IMR-90 (cell line): ENCODE results near the gene CRCP. TPM values are rescaled to one million over a fixed set of nuclear protein-coding genes. Genes with fewer than 3 reads are reported as not detected.

Experiments used
- ATAC-seq: fragments of 200-7000 bp; cut with Tn5 transposase; 2 replicates; pipeline ENCODE4 v1.9.1; 2020; ENCODE audit warnings: low read depth, mild to moderate bottlenecking, moderate library complexity
- BruUV-seq: library from RNA; stranded (reverse); fragments of 400-500 nt; replicated peaks from 2 replicates; lab custom pipeline; 2021; lab: Mats Ljungman, UMichigan
- CTCF ChIA-PET: fragments of 300-600 bp; formaldehyde crosslinking; extraction: SDS; loops from one replicate; lab custom pipeline; 2021; ENCODE audit warnings: antibody characterized with exemption; lab: Yijun Ruan, JAX
- POLR2A ChIA-PET: fragments of 300-600 bp; sonication (Branson Sonifier 250); formaldehyde crosslinking; loops from one replicate; lab custom pipeline; 2022; ENCODE audit warnings: antibody characterized with exemption; ENCODE audit not compliant: unreplicated experiment; lab: Charles Lee
- DNase-seq: peaks from one replicate; pipeline ENCODE4 v3.0.0; 2013
- H2AFZ ChIP-seq: replicated peaks from 2 replicates; pipeline ENCODE3; 2013; ENCODE audit warnings: low read length, mild to moderate bottlenecking; ENCODE audit not compliant: poor library complexity
- H2AK5ac ChIP-seq: 2 replicates; pipeline ENCODE4 v1.6.1; 2013; ENCODE audit warnings: low read depth, low read length, inconsistent platforms
- H2AK9ac ChIP-seq: replicated peaks from 2 replicates; pipeline ENCODE3; 2013; ENCODE audit warnings: mild to moderate bottlenecking, low read depth, low read length, moderate library complexity; ENCODE audit not compliant: poor library complexity
- H2BK120ac ChIP-seq: 2 replicates; pipeline ENCODE4 v1.6.1; 2013; ENCODE audit warnings: low read depth, low read length, inconsistent platforms
- H2BK15ac ChIP-seq: 3 replicates; pipeline ENCODE4 v1.6.1; 2013; ENCODE audit warnings: low read depth, low read length, inconsistent platforms
- H2BK20ac ChIP-seq: 2 replicates; pipeline ENCODE4 v1.6.1; 2013; ENCODE audit warnings: low read depth, mild to moderate bottlenecking, inconsistent platforms, low read length, moderate library complexity
- H2BK5ac ChIP-seq: 2 replicates; pipeline ENCODE4 v1.6.1; 2013; ENCODE audit warnings: mild to moderate bottlenecking, low read depth, low read length, inconsistent platforms; ENCODE audit not compliant: poor library complexity, severe bottlenecking
- H3K14ac ChIP-seq: replicated peaks from 2 replicates; pipeline ENCODE4 v1.6.1; 2013; ENCODE audit warnings: low read depth, low read length, inconsistent platforms
- H3K18ac ChIP-seq: 2 replicates; pipeline ENCODE4 v1.6.1; 2013; ENCODE audit warnings: low read depth, low read length, control low read depth
- H3K23ac ChIP-seq: 2 replicates; pipeline ENCODE4 v1.6.1; 2013; ENCODE audit warnings: low read depth, low read length, inconsistent platforms
- H3K27ac ChIP-seq: 2 replicates; pipeline ENCODE4 v1.5.1; 2013; ENCODE audit warnings: mild to moderate bottlenecking, control low read depth, low read length; ENCODE audit not compliant: insufficient read depth
- H3K27me3 ChIP-seq: 2 replicates; pipeline ENCODE4 v1.6.1; 2013; ENCODE audit warnings: low read length; ENCODE audit not compliant: control insufficient read depth, insufficient read depth
- H3K36me3 ChIP-seq: 2 replicates; pipeline ENCODE4 v1.6.1; 2013; ENCODE audit warnings: low read length, mixed read lengths; ENCODE audit not compliant: control insufficient read depth, insufficient read depth
- H3K4ac ChIP-seq: 2 replicates; pipeline ENCODE4 v1.6.1; 2013; ENCODE audit warnings: low read depth, low read length, inconsistent platforms
- H3K4me1 ChIP-seq: 2 replicates; pipeline ENCODE4 v1.6.1; 2013; ENCODE audit warnings: low read length, mixed read lengths; ENCODE audit not compliant: control insufficient read depth, insufficient read depth
- H3K4me2 ChIP-seq: 2 replicates; pipeline ENCODE4 v1.6.1; 2013; ENCODE audit warnings: low read depth, mild to moderate bottlenecking, control low read depth, low read length, moderate library complexity
- H3K4me3 ChIP-seq: 2 replicates; pipeline ENCODE4 v1.5.1; 2013; ENCODE audit warnings: low read depth, mild to moderate bottlenecking, control low read depth, low read length, moderate library complexity; ENCODE audit not compliant: insufficient read depth
- H3K56ac ChIP-seq: 2 replicates; pipeline ENCODE4 v1.6.1; 2013; ENCODE audit warnings: low read length, inconsistent platforms; ENCODE audit not compliant: insufficient read depth; ENCODE audit errors: extremely low read depth
- H3K79me1 ChIP-seq, 2 experiments: 2 replicates each; pipeline ENCODE4 v1.6.1; 2013; ENCODE audit warnings: low read length in 2 of 2, inconsistent platforms in 1 of 2, low read depth in 1 of 2
- H3K9ac ChIP-seq: 2 replicates; pipeline ENCODE4 v1.6.1; 2013; ENCODE audit warnings: low read depth, low read length, control low read depth
- H3K9me1 ChIP-seq: 2 replicates; pipeline ENCODE4 v1.6.1; 2013; ENCODE audit warnings: low read length, inconsistent platforms; ENCODE audit not compliant: insufficient read depth
- H3K9me3 ChIP-seq: 2 replicates; pipeline ENCODE4 v1.6.1; 2013; ENCODE audit warnings: low read length; ENCODE audit not compliant: control insufficient read depth, insufficient read depth
- H4K20me1 ChIP-seq: 2 replicates; pipeline ENCODE4 v1.6.1; 2013; ENCODE audit warnings: low read length, inconsistent platforms; ENCODE audit not compliant: insufficient read depth
- H4K5ac ChIP-seq: 2 replicates; pipeline ENCODE4 v1.6.1; 2013; ENCODE audit warnings: mild to moderate bottlenecking, low read depth, low read length, control low read depth
- H4K8ac ChIP-seq, 2 experiments: 2 replicates each; pipeline ENCODE4 v1.6.1; 2013; ENCODE audit warnings: low read depth in 2 of 2, low read length in 2 of 2, control low read depth in 1 of 2, inconsistent platforms in 1 of 2
- H4K91ac ChIP-seq: 2 replicates; pipeline ENCODE4 v1.6.1; 2013; ENCODE audit warnings: low read depth, low read length, inconsistent platforms; ENCODE audit not compliant: insufficient read depth
- CEBPB ChIP-seq: IDR thresholded peaks from 2 replicates; pipeline ENCODE4 v1.6.1; 2012; ENCODE audit warnings: low read depth, low read length, improper control_type of control experiment
- CTCF ChIP-seq: conservative IDR thresholded peaks from 2 replicates; pipeline ENCODE4 v1.5.1; 2012; ENCODE audit warnings: mild to moderate bottlenecking, low read depth, low read length, improper control_type of control experiment
- ELK1 ChIP-seq: fragments of 150-350 bp; IDR thresholded peaks from 2 replicates; pipeline ENCODE4 v1.6.1; 2016; ENCODE audit warnings: low read depth, mild to moderate bottlenecking, low read length, moderate library complexity, borderline replicate concordance
- FOS ChIP-seq: fragments of 150-350 bp; IDR thresholded peaks from 2 replicates; pipeline ENCODE4 v1.6.1; 2016; ENCODE audit warnings: low read depth, low read length
- MAZ ChIP-seq: IDR thresholded peaks from 2 replicates; pipeline ENCODE4 v1.6.1; 2012; ENCODE audit warnings: low read depth, mild to moderate bottlenecking, low read length, improper control_type of control experiment, moderate library complexity, borderline replicate concordance
- MXI1 ChIP-seq: IDR thresholded peaks from 2 replicates; pipeline ENCODE4 v1.6.1; 2012; ENCODE audit warnings: low read depth, mild to moderate bottlenecking, low read length, moderate library complexity, borderline replicate concordance
- RAD21 ChIP-seq: IDR thresholded peaks from 2 replicates; pipeline ENCODE4 v1.6.1; 2012; ENCODE audit warnings: low read length, improper control_type of control experiment
- RCOR1 ChIP-seq: IDR thresholded peaks from 2 replicates; pipeline ENCODE4 v1.6.1; 2012; ENCODE audit warnings: mild to moderate bottlenecking, low read length, improper control_type of control experiment; ENCODE audit not compliant: insufficient replicate concordance
- RFX5 ChIP-seq: IDR thresholded peaks from 2 replicates; pipeline ENCODE4 v1.8.0; 2012; ENCODE audit warnings: low read depth, mild to moderate bottlenecking, low read length, moderate library complexity
- USF2 ChIP-seq: fragments of 150-350 bp; IDR thresholded peaks from 2 replicates; pipeline ENCODE4 v1.6.1; 2017; ENCODE audit warnings: mild to moderate bottlenecking, antibody characterized with exemption, low read length, low read depth
- WGBS, 2 experiments: methylation state at CpG; one replicate each; pipeline versions ENCODE4 v1.1.5 to v1.1.7; 2013; ENCODE audit warnings: missing lambda C conversion rate in 2 of 2; ENCODE audit not compliant: insufficient read length in 1 of 2; ENCODE audit errors: extremely low coverage in 2 of 2; 5-methylcytosine and 5-hydroxymethylcytosine counted together
- dilution Hi-C: fragments of 300-500 bp; cut with HindIII; formaldehyde crosslinking; loops from one replicate; pipeline ENCODE4 v1.14.3; 2018; ENCODE audit warnings: low sequenced_read_pairs; ENCODE audit not compliant: unreplicated experiment
- in situ Hi-C: fragments of 300-500 bp; cut with MboI; formaldehyde crosslinking; loops from 3 replicates; pipeline ENCODE4 v1.14.3; 2019; ENCODE audit warnings: low sequenced_read_pairs, inconsistent platforms, mixed read lengths
- intact Hi-C: fragments of 100-400 bp; cut with micrococcal nuclease; formaldehyde crosslinking; loops from 2 replicates; pipeline ENCODE4 v1.10.0; 2022
- polyA plus RNA-seq, 3 experiments: library from polyadenylated mRNA; depleted of rRNA; stranded (reverse); fragments of >200 nt; gene quantifications; 2 replicates each; pipeline ENCODE4 v1.2.3, GENCODE V29; 2012; ENCODE audit warnings: low replicate concordance in 1 of 3
- total RNA-seq: library from RNA; depleted of rRNA; stranded (reverse); fragments of >200 nt; gene quantifications from 2 replicates; pipeline ENCODE4 v1.2.3, GENCODE V29; 2012

The CRCP gene
- total and polyA plus RNA-seq, 2 of the 4 experiments (the other 2 are of a cell fraction) = 22.9 to 37.5 TPM

- ChIA-PET CTCF (no interaction called here), POLR2A (interaction anchor here (0.6 kb wide), 1 partner anchor 103 kb away, joined by 4 read pairs; no protein-coding TSS in a partner anchor)
- Histone ChIP-seq H3K14ac (no peak overlapping the region), H2BK15ac (no peak overlapping the region), H3K79me1 (no peaks in the 10 kb centered on the region; a peak in 1 of 4 replicates), H2AK5ac (no peak overlapping the region), H3K9me3 (no peaks in the 10 kb centered on the region), H3K4me1 (peaks cover 6% of the 10 kb centered on the region), H2BK20ac (no peak overlapping the region), H2BK120ac (no peak overlapping the region), H3K27me3 (no peaks in the 10 kb centered on the region), H4K5ac (no peak overlapping the region), H3K9me1 (peaks cover 6% of the 10 kb centered on the region; the same call in 1 of the 2 replicates), H3K4ac (no peak overlapping the region), H2AFZ (no peak overlapping the region), H4K8ac (no peak overlapping the region), H3K4me2 (no peak overlapping the region), H3K56ac (no peak overlapping the region), H4K20me1 (no peaks in the 10 kb centered on the region), H2BK5ac (no peak overlapping the region), H3K18ac (no peak overlapping the region), H3K9ac (no peak overlapping the region), H3K23ac (no peak overlapping the region), H3K36me3 (peaks cover 6% of the 10 kb centered on the region; the same call in 1 of the 2 replicates), H3K27ac (no peak overlapping the region), H3K4me3 (no peak overlapping the region), H2AK9ac (no peak overlapping the region), H4K91ac (no peak overlapping the region)
- ATAC-seq (no peak), DNase-seq (no peak)
- in situ Hi-C loops (no loop called here), intact Hi-C loops (no loop called here), dilution Hi-C loops (no loop called here)
- no TSS peak for BruUV-seq
- no peak for TF ChIP-seq RFX5
- no peak for TF ChIP-seq FOS
- no peak for TF ChIP-seq CTCF
- TF ChIP-seq ELK1 = no peak
- TF ChIP-seq USF2 = no peak
- no peak for TF ChIP-seq RCOR1
- no peak for TF ChIP-seq CEBPB
- no peak for TF ChIP-seq MXI1
- no peak for TF ChIP-seq RAD21
- TF ChIP-seq MAZ = no peak
- no CpG with 5 or more reads among the region's 4 CpGs for WGBS, 2 experiments
Observed at GRCh38 chr7:66095010-66095409, 19.6 kb upstream of the CRCP start.
